ENCODE measurements around the gene FAM131B. TPM values are rescaled to one million over a fixed set of nuclear protein-coding genes. Genes with fewer than 3 reads are reported as not detected.
A peak's percentile ranks its signal among the peaks of the same experiment; 100 is the strongest.

FAM131B gene
- total and polyA plus RNA-seq, 9 of the 15 experiments (the other 6 are each of a cell fraction or from before 2014, with no cell fraction given), result 0.03 to 0.04 TPM; not detected in 7

DNA sequence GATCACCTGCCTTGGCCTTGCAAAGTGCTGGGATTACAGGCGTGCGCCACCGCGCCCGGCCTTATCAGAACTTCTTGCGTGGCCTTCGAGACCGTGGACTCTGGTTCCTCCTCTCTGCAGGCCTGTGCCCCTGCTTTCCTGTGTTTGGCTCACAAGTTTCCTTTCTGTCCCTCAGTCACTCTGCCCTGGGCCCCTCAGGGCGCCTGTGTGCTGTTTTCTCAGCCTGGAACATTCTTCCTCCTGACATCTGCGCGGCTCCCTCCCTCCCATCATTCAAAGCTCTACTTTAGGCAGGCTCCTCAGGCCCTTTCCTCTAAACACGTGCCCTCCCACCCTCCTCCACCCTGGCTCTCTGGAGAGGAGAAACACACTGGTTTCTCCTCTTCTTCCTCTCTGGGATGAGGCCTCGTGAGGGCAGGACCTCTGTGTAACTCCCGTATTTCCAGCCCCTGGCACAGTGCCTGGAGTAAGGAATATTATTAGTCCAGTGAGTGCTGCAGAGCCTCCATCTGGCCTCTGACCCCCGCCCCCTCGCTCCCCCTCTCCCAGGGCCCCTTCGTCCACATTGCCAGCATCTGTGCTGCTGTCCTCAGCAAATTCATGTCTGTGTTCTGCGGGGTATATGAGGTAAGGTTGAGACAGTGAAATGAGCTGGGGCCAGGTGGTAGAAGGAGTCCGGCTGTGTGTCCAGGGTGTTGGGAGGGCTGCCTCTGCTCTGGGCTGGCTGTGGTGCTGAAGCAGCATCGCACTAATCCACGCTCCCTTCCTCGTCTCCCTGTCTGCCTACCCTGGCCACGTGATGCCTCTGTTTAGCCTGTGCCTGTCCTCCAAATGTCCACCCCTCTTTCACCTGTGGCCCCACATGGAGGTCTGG lies 39.5 kb downstream of the FAM131B start:
- DNase-seq (ENCODE audit: extremely low read depth in 1 of 4, low spot score in 3 of 4) (no peak), FAIRE-seq (no peak), ATAC-seq (peak; percentile 14)
- ChIA-PET POLR2A (interaction anchor here (0.7 kb wide), 1 partner anchor 13 kb away, joined by 3 read pairs; no protein-coding TSS in a partner anchor), CTCF (ENCODE audit: low intra/inter-chr PET ratio) (interaction anchor here (0.5 kb wide), 1 partner anchor 21 kb away, joined by 3 read pairs; no protein-coding TSS in a partner anchor)
- Histone ChIP-seq H2AFZ (ENCODE audit: low read depth, low read length) (peak overlapping the region; percentile 46; the same call in 1 of the 2 replicates), H3K4me2 (ENCODE audit: insufficient read depth, low read length) (no peak overlapping the region), H3K9ac (ENCODE audit: insufficient read depth in 1 of 2, low read depth in 2 of 2, low read length in 2 of 2) (peak overlapping the region in 1 of 2 experiments; percentile 29; a peak in 2 of 4 replicates), H3K79me2 (ENCODE audit: control insufficient read depth, insufficient read depth, low read length) (no peaks in the 10 kb centered on the region), H4K20me1 (replicated peaks; ENCODE audit: control insufficient read depth, insufficient read depth, low read length) (no peaks in the 10 kb centered on the region), H3K4me1 (replicated peaks in 1 of 2; ENCODE audit: control insufficient read depth in 2 of 2, insufficient read depth in 2 of 2, low read length in 2 of 2) (peaks cover 0 to 3% of the 10 kb centered on the region in 2 experiments; a peak in 1 of 5 replicates), H3K27ac (ENCODE audit: extremely low read depth, low read depth, low read length) (no peak overlapping the region), H3K4me3 (no peak overlapping the region), H3K9me1 (ENCODE audit: control insufficient read depth, insufficient read depth, low read length) (no peaks in the 10 kb centered on the region), H3K27me3 (ENCODE audit: control insufficient read depth in 2 of 2, insufficient read depth in 2 of 2, low read length in 2 of 2) (peaks cover 44 to 71% of the 10 kb centered on the region in 2 experiments), H3K9me3 (replicated peaks; ENCODE audit: control insufficient read depth, insufficient read depth, low read depth, low read length) (no peaks in the 10 kb centered on the region), H3K36me3 (ENCODE audit: control insufficient read depth, insufficient read depth, low read length) (no peaks in the 10 kb centered on the region)
- intact Hi-C loops (cut with micrococcal nuclease), result loop anchor here (5.0 kb wide), 1 partner anchor 94 kb away; no protein-coding TSS in a partner anchor
- in situ Hi-C loops (cut with MboI), result no loop called here
- 14% methylated on average over 20 of the region's 23 CpGs for WGBS (ENCODE audit: insufficient coverage, low coverage, missing lambda C conversion rate)
- TF ChIP-seq MGA (IDR thresholded peaks at IDR 0.05) (peak; percentile 50; the same call in 1 of the 2 replicates), ZNF12 (CRISPR knock-in tag; IDR thresholded peaks at IDR 0.05) (no peak), XRCC4 (IDR thresholded peaks at IDR 0.05; ENCODE audit: extremely low read depth, insufficient read depth, insufficient read length) (no peak), NFE2L1 (tag; IDR thresholded peaks at IDR 0.05; ENCODE audit: borderline replicate concordance, low read depth) (no peak), E2F6 (IDR thresholded peaks at IDR 0.05; ENCODE audit: borderline replicate concordance in 1 of 2, extremely low read depth in 1 of 2, insufficient read depth in 1 of 2, insufficient read length in 1 of 2, low read depth in 1 of 2, low read length in 1 of 2, poor library complexity in 1 of 2, severe bottlenecking in 1 of 2) (peak in 1 of 2 experiments; percentile 43), L3MBTL2 (IDR thresholded peaks at IDR 0.05) (peak; percentile 31)
- no TSS peak for BruUV-seq (replicated peaks)
